HG03575 (cell line): ENCODE data around the gene SP9.

Experiments used
- ATAC-seq: cut with Tn5 transposase; IDR thresholded peaks from one replicate; pipeline ENCODE4 v1.9.1; 2021; ENCODE audit not compliant: unreplicated experiment, insufficient number of reproducible peaks, low FRiP score; ENCODE audit errors: extremely low read depth

Gene SP9

GRCh38 chr2:174334781-174335251 lies at the start of gene SP9:
Gene SP9, plus strand, starts transcription at chr2:174334954. Its CDS starts 139 bp downstream, at chr2:174335093.
- ATAC-seq, result no peak

GRCh38 chr2:174286172-174286571 lies 48.6 kb upstream of the SP9 start:
- no peak for ATAC-seq

- no peak for ATAC-seq
Measured at GRCh38 chr2:174292908-174293307, 41.8 kb upstream of the SP9 start.

- ATAC-seq, result no peak
Measured at GRCh38 chr2:174300114-174300513, 34.6 kb upstream of the SP9 start.

- ATAC-seq, result no peak
Measured at GRCh38 chr2:174312581-174313234, 22.0 kb upstream of the SP9 start.

GRCh38 chr2:174322149-174322548 lies 12.6 kb upstream of the SP9 start:
- ATAC-seq, result no peak

- no peak for ATAC-seq
Measured at GRCh38 chr2:174322746-174323145, 12.0 kb upstream of the SP9 start.

- ATAC-seq, result no peak
Measured at GRCh38 chr2:174324530-174324929, 10.2 kb upstream of the SP9 start.

- ATAC-seq, result no peak
Measured at GRCh38 chr2:174325373-174326160, 9.2 kb upstream of the SP9 start.

GRCh38 chr2:174326161-174327020 lies 8.4 kb upstream of the SP9 start:
- no peak for ATAC-seq

- no peak for ATAC-seq
Measured at GRCh38 chr2:174327021-174327840, 7.5 kb upstream of the SP9 start.

- no peak for ATAC-seq
Measured at GRCh38 chr2:174327841-174328113, 7.0 kb upstream of the SP9 start.

- no peak for ATAC-seq
Measured at GRCh38 chr2:174328114-174328960, 6.4 kb upstream of the SP9 start.

GRCh38 chr2:174328961-174329715 lies 5.6 kb upstream of the SP9 start:
- ATAC-seq, result no peak

- no peak for ATAC-seq
Measured at GRCh38 chr2:174330945-174331594, 3.7 kb upstream of the SP9 start.

GRCh38 chr2:174331595-174332216 lies 3.0 kb upstream of the SP9 start:
- ATAC-seq, result no peak
